RPMI8226 (cell line): ENCODE measurements around the gene KRTAP10-7.
A peak's percentile ranks its signal among the peaks of the same experiment; 100 is the strongest.
"Not testable (repeated sequence)": the region's sequence is repeated elsewhere in the genome, so short reads cannot be mapped to it uniquely, and the experiment has no call there.

Experiments
- DNase-seq: peaks from one replicate; pipeline ENCODE4 v3.0.0-alpha.2; 2015

Gene KRTAP10-7

GRCh38 chr21:44637018-44637850 is 36.8 kb downstream of the KRTAP10-7 start, which contains the start of gene KRTAP10-10:
Gene KRTAP10-10, plus strand, starts transcription at chr21:44637356. Its CDS starts 62 bp downstream, at chr21:44637418.
- DNase-seq: no peak

- not testable (repeated sequence) for DNase-seq
Measured at GRCh38 chr21:44637851-44638348, 37.5 kb downstream of the KRTAP10-7 start.

GRCh38 chr21:44638506-44639330 is 38.3 kb downstream of the KRTAP10-7 start:
- not testable (repeated sequence) for DNase-seq

- no peak for DNase-seq
Measured at GRCh38 chr21:44639331-44639655, 38.9 kb downstream of the KRTAP10-7 start.

- no peak for DNase-seq
Measured at GRCh38 chr21:44640761-44641160, 40.4 kb downstream of the KRTAP10-7 start.

- no peak for DNase-seq
Measured at GRCh38 chr21:44643741-44644310, 43.4 kb downstream of the KRTAP10-7 start.

- no peak for DNase-seq
Measured at GRCh38 chr21:44644878-44645277, 44.5 kb downstream of the KRTAP10-7 start.

- DNase-seq: peak; percentile 33
Measured at GRCh38 chr21:44646366-44647221, 46.2 kb downstream of the KRTAP10-7 start, which contains the start of gene KRTAP10-11. Gene KRTAP10-11, plus strand, starts transcription at chr21:44646414. Its CDS starts 45 bp downstream, at chr21:44646459.

- DNase-seq: no peak
Measured at GRCh38 chr21:44647222-44647552, 46.8 kb downstream of the KRTAP10-7 start.

- no peak for DNase-seq
Measured at GRCh38 chr21:44648557-44649311, 48.3 kb downstream of the KRTAP10-7 start.

GRCh38 chr21:44649521-44650100 is 49.2 kb downstream of the KRTAP10-7 start:
- DNase-seq: no peak

- DNase-seq: no peak
Measured at GRCh38 chr21:44650265-44650972, 50.0 kb downstream of the KRTAP10-7 start.

GRCh38 chr21:44650973-44651675 is 50.7 kb downstream of the KRTAP10-7 start:
- DNase-seq: no peak
